ENCODE measurements around the gene MRTFB. TPM values are rescaled to one million over a fixed set of nuclear protein-coding genes. Genes with fewer than 3 reads are reported as not detected.

The MRTFB gene
- total RNA-seq, 1 experiment from 2014 or later: 10.2 TPM

- DNase-seq (ENCODE audit: low spot score): no peak
Measured at GRCh38 chr16:14062261-14062660, 8.9 kb upstream of the MRTFB start.

GRCh38 chr16:14063618-14064581 lies 7.2 kb upstream of the MRTFB start:
- DNase-seq (ENCODE audit: low spot score): no peak

GRCh38 chr16:14069818-14070217 lies 1.3 kb upstream of the MRTFB start:
- no peak for DNase-seq (ENCODE audit: low spot score)

GRCh38 chr16:14070555-14070876 lies 603 bp upstream of the MRTFB start:
- DNase-seq (ENCODE audit: low spot score): no peak

GRCh38 chr16:14071576-14072271 lies 605 bp downstream of the MRTFB start:
- no peak for DNase-seq (ENCODE audit: low spot score)

GRCh38 chr16:14072360-14072759 lies 1.2 kb downstream of the MRTFB start:
- DNase-seq (ENCODE audit: low spot score): no peak

- DNase-seq (ENCODE audit: low spot score): no peak
Measured at GRCh38 chr16:14074544-14074943, 3.4 kb downstream of the MRTFB start.

- no peak for DNase-seq (ENCODE audit: low spot score)
Measured at GRCh38 chr16:14077918-14078317, 6.8 kb downstream of the MRTFB start.

GRCh38 chr16:14086477-14086876 lies 15.4 kb downstream of the MRTFB start:
- no peak for DNase-seq (ENCODE audit: low spot score)

- no peak for DNase-seq (ENCODE audit: low spot score)
Measured at GRCh38 chr16:14087181-14087580, 16.1 kb downstream of the MRTFB start.

- no peak for DNase-seq (ENCODE audit: low spot score)
Measured at GRCh38 chr16:14087590-14088154, 16.6 kb downstream of the MRTFB start.

GRCh38 chr16:14088155-14088753 lies 17.1 kb downstream of the MRTFB start:
- no peak for DNase-seq (ENCODE audit: low spot score)

GRCh38 chr16:14089283-14089823 lies 18.2 kb downstream of the MRTFB start:
- no peak for DNase-seq (ENCODE audit: low spot score)

- no peak for DNase-seq (ENCODE audit: low spot score)
Measured at GRCh38 chr16:14092561-14092960, 21.4 kb downstream of the MRTFB start.

GRCh38 chr16:14095883-14096551 lies 24.9 kb downstream of the MRTFB start:
- DNase-seq (ENCODE audit: low spot score): no peak

- no peak for DNase-seq (ENCODE audit: low spot score)
Measured at GRCh38 chr16:14097182-14097959, 26.3 kb downstream of the MRTFB start.

- DNase-seq (ENCODE audit: low spot score): no peak
Measured at GRCh38 chr16:14098081-14098480, 27.0 kb downstream of the MRTFB start.

GRCh38 chr16:14100825-14101224 lies 29.7 kb downstream of the MRTFB start:
- DNase-seq (ENCODE audit: low spot score): no peak

- DNase-seq (ENCODE audit: low spot score): no peak
Measured at GRCh38 chr16:14101415-14101814, 30.3 kb downstream of the MRTFB start.

- no peak for DNase-seq (ENCODE audit: low spot score)
Measured at GRCh38 chr16:14102925-14103720, 32.0 kb downstream of the MRTFB start.
